ENCODE data around the gene ZNF541. TPM values are rescaled to one million over a fixed set of nuclear protein-coding genes. Genes with fewer than 3 reads are reported as not detected.
A peak's percentile ranks its signal among the peaks of the same experiment; 100 is the strongest.

The ZNF541 gene
- total RNA-seq, result under 1 TPM in 3 of 4 donors, not detected in 1; 0.17 to 0.23 (median 0.19) TPM

GRCh38 chr19:47573071-47574026 is at the start of gene ZNF541:
Gene ZNF541, minus strand, starts transcription at chr19:47573148. Its CDS starts 17,292 bp downstream, at chr19:47555856.
- Histone ChIP-seq H3K36me3 (no peaks in the 10 kb centered on the region), H3K9me3 (no peaks in the 10 kb centered on the region), H3K4me3 (peak within 1 kb of the TSS; percentile 46 to 58 (median 50)), H3K27me3 (no peaks in the 10 kb centered on the region), H3K4me1 (peaks cover 3 to 13% (median 12%) of the 10 kb centered on the region in 4 donors), H3K27ac (replicated peaks in 1 of 4) (no peak within 1 kb of the TSS)
- intact Hi-C loops (cut with DNase I), result no loop called here
- DNase-seq (ENCODE audit: extremely low spot score), result no peak
- WGBS, result 33% methylated on average over 43 of the region's 89 CpGs
- TF ChIP-seq EP300 (IDR thresholded peaks at IDR 0.05), result no peak
- no peak for TF ChIP-seq POLR2A (IDR thresholded peaks at IDR 0.05; ENCODE audit: low read depth)
- TF ChIP-seq POLR2AphosphoS5 (IDR thresholded peaks at IDR 0.05), result no peak
- TF ChIP-seq CTCF (IDR thresholded peaks at IDR 0.05), result no peak

- Histone ChIP-seq H3K36me3 (peaks cover 0 to 8% (median 3%) of the 10 kb centered on the region in 4 donors), H3K4me3 (no peak overlapping the region), H3K4me1 (peaks cover 40 to 83% (median 73%) of the 10 kb centered on the region in 4 donors), H3K9me3 (no peaks in the 10 kb centered on the region), H3K27ac (replicated peaks in 1 of 4) (peak overlapping the region; percentile 77 to 81 (median 80)), H3K27me3 (no peaks in the 10 kb centered on the region)
- DNase-seq (ENCODE audit: extremely low spot score), result no peak
- TF ChIP-seq POLR2A (IDR thresholded peaks at IDR 0.05; ENCODE audit: low read depth), result no peak
- TF ChIP-seq EP300 (IDR thresholded peaks at IDR 0.05), result no peak
- no peak for TF ChIP-seq CTCF (IDR thresholded peaks at IDR 0.05)
- TF ChIP-seq POLR2AphosphoS5 (IDR thresholded peaks at IDR 0.05), result no peak
- 71% methylated on average over 6 of the region's 6 CpGs for WGBS
- intact Hi-C loops (cut with DNase I), result no loop called here
These were observed 46.8 kb upstream of the ZNF541 start for GRCh38 chr19:47619763-47620162.

GRCh38 chr19:47618771-47619170 is 45.8 kb upstream of the ZNF541 start:
- WGBS, result 29% methylated on average over 12 of the region's 14 CpGs
- H3K27ac ChIP-seq (replicated peaks in 1 of 4), result peak overlapping the region; percentile 77 to 81 (median 80)

GRCh38 chr19:47615714-47616113 is 42.8 kb upstream of the ZNF541 start:
- Histone ChIP-seq H3K27me3 (no peaks in the 10 kb centered on the region), H3K36me3 (peaks cover 0 to 7% (median 3%) of the 10 kb centered on the region in 4 donors), H3K4me3 (no peak overlapping the region), H3K9me3 (no peaks in the 10 kb centered on the region), H3K27ac (replicated peaks in 1 of 4) (peak overlapping the region in 3 of 4 donors; percentile 0 to 23 (median 12)), H3K4me1 (peaks cover 50 to 86% (median 84%) of the 10 kb centered on the region in 4 donors)
- no peak for DNase-seq (ENCODE audit: extremely low spot score)
- 75% methylated on average over 7 of the region's 7 CpGs for WGBS
- intact Hi-C loops (cut with DNase I), result no loop called here
- no peak for TF ChIP-seq EP300 (IDR thresholded peaks at IDR 0.05)
- no peak for TF ChIP-seq POLR2A (IDR thresholded peaks at IDR 0.05; ENCODE audit: low read depth)
- no peak for TF ChIP-seq POLR2AphosphoS5 (IDR thresholded peaks at IDR 0.05)
- TF ChIP-seq CTCF (IDR thresholded peaks at IDR 0.05), result no peak

More at GRCh38 chr19:47618771-47619170, 45.8 kb upstream of the ZNF541 start:
- Histone ChIP-seq H3K36me3 (peaks cover 0 to 8% (median 4%) of the 10 kb centered on the region in 4 donors), H3K4me1 (peaks cover 31 to 81% (median 71%) of the 10 kb centered on the region in 4 donors), H3K4me3 (peak overlapping the region in 1 of 4 donors; percentile 2), H3K27me3 (no peaks in the 10 kb centered on the region), H3K9me3 (no peaks in the 10 kb centered on the region)
- TF ChIP-seq POLR2AphosphoS5 (IDR thresholded peaks at IDR 0.05) (peak; percentile 69 to 79), EP300 (IDR thresholded peaks at IDR 0.05) (no peak)
- intact Hi-C loops (cut with DNase I), result no loop called here
- DNase-seq (ENCODE audit: extremely low spot score), result no peak

GRCh38 chr19:47615230-47615629 is 42.3 kb upstream of the ZNF541 start:
- Histone ChIP-seq H3K4me3 (no peak overlapping the region), H3K27me3 (no peaks in the 10 kb centered on the region), H3K4me1 (peaks cover 54 to 90% (median 85%) of the 10 kb centered on the region in 4 donors), H3K36me3 (peaks cover 0 to 7% (median under 1%) of the 10 kb centered on the region in 4 donors), H3K27ac (replicated peaks in 1 of 4) (peak overlapping the region in 2 of 4 donors; percentile 0 to 23), H3K9me3 (no peaks in the 10 kb centered on the region)
- 81% methylated on average over 7 of the region's 7 CpGs for WGBS
- TF ChIP-seq POLR2AphosphoS5 (IDR thresholded peaks at IDR 0.05), result no peak
- TF ChIP-seq EP300 (IDR thresholded peaks at IDR 0.05), result no peak
- TF ChIP-seq CTCF (IDR thresholded peaks at IDR 0.05), result no peak
- TF ChIP-seq POLR2A (IDR thresholded peaks at IDR 0.05; ENCODE audit: low read depth), result no peak
- no peak for DNase-seq (ENCODE audit: extremely low spot score)
- intact Hi-C loops (cut with DNase I), result no loop called here
